ENCODE measurements around the gene SPDYE6.
A peak's percentile ranks its signal among the peaks of the same experiment; 100 is the strongest.
"Not testable (repeated sequence)": the region's sequence is repeated elsewhere in the genome, so short reads cannot be mapped to it uniquely, and the experiment has no call there.

Gene SPDYE6

GRCh38 chr7:102363549-102364393, 7.5 kb upstream of the SPDYE6 start:
- peak; percentile 89 for DNase-seq (ENCODE audit: low spot score)

- not testable (repeated sequence) for DNase-seq (ENCODE audit: low spot score)
These were observed 9.3 kb downstream of the SPDYE6 start for GRCh38 chr7:102346983-102347382.

- DNase-seq (ENCODE audit: low spot score) = not testable (repeated sequence)
These were observed 15.5 kb downstream of the SPDYE6 start for GRCh38 chr7:102340599-102341368.

GRCh38 chr7:102337420-102337819, 18.8 kb downstream of the SPDYE6 start:
- DNase-seq (ENCODE audit: low spot score) = not testable (repeated sequence)

- not testable (repeated sequence) for DNase-seq (ENCODE audit: low spot score)
These were observed 19.2 kb downstream of the SPDYE6 start for GRCh38 chr7:102337002-102337401.

GRCh38 chr7:102335574-102335973, 20.7 kb downstream of the SPDYE6 start:
- not testable (repeated sequence) for DNase-seq (ENCODE audit: low spot score)

- not testable (repeated sequence) for DNase-seq (ENCODE audit: low spot score)
These were observed 25.4 kb downstream of the SPDYE6 start for GRCh38 chr7:102330666-102331460.

GRCh38 chr7:102329366-102329765, 26.9 kb downstream of the SPDYE6 start:
- not testable (repeated sequence) for DNase-seq (ENCODE audit: low spot score)

GRCh38 chr7:102328863-102329262, 27.4 kb downstream of the SPDYE6 start:
- DNase-seq (ENCODE audit: low spot score) = not testable (repeated sequence)

- DNase-seq (ENCODE audit: low spot score) = not testable (repeated sequence)
These were observed 29.1 kb downstream of the SPDYE6 start for GRCh38 chr7:102327183-102327582.

GRCh38 chr7:102326157-102326889, 29.9 kb downstream of the SPDYE6 start:
- DNase-seq (ENCODE audit: low spot score) = peak; percentile 37

- DNase-seq (ENCODE audit: low spot score) = not testable (repeated sequence)
These were observed 31.1 kb downstream of the SPDYE6 start for GRCh38 chr7:102325106-102325505.

- DNase-seq (ENCODE audit: low spot score) = no peak
These were observed 32.4 kb downstream of the SPDYE6 start for GRCh38 chr7:102323914-102324195.

GRCh38 chr7:102322202-102322715, 34.0 kb downstream of the SPDYE6 start:
- peak; percentile 22 for DNase-seq (ENCODE audit: low spot score)

GRCh38 chr7:102321351-102322201, 34.7 kb downstream of the SPDYE6 start:
- DNase-seq (ENCODE audit: low spot score) = peak; percentile 34

GRCh38 chr7:102320601-102321350, 35.5 kb downstream of the SPDYE6 start:
- DNase-seq (ENCODE audit: low spot score) = peak; percentile 21

- peak; percentile 24 for DNase-seq (ENCODE audit: low spot score)
These were observed 36.1 kb downstream of the SPDYE6 start for GRCh38 chr7:102320181-102320580.

- peak; percentile 16 for DNase-seq (ENCODE audit: low spot score)
These were observed 36.6 kb downstream of the SPDYE6 start for GRCh38 chr7:102319671-102320070.

- peak; percentile 68 for DNase-seq (ENCODE audit: low spot score)
These were observed 37.7 kb downstream of the SPDYE6 start for GRCh38 chr7:102318482-102318971.

Measured in D341Med (cell line).